H9 (cell line): ENCODE results near the gene SNAP25. TPM values are rescaled to one million over a fixed set of nuclear protein-coding genes. Genes with fewer than 3 reads are reported as not detected.

Experiments
- DNase-seq: peaks from one replicate; pipeline ENCODE4 v3.0.0-alpha.2; 2017
- H2AFZ ChIP-seq: one replicate; pipeline ENCODE4 v1.6.1; 2013; ENCODE audit warnings: mild to moderate bottlenecking, low read length, control low read depth, moderate library complexity
- H2AK5ac ChIP-seq: 2 replicates; pipeline ENCODE4 v1.6.1; 2013; ENCODE audit warnings: low read length, control low read depth, mixed read lengths; ENCODE audit not compliant: insufficient read length
- H2BK120ac ChIP-seq: one replicate; pipeline ENCODE4 v1.6.1; 2013; ENCODE audit warnings: low read depth, mild to moderate bottlenecking, low read length, control low read depth, inconsistent platforms; ENCODE audit not compliant: poor library complexity, severe bottlenecking
- H2BK12ac ChIP-seq: 2 replicates; pipeline ENCODE4 v1.6.1; 2013; ENCODE audit warnings: low read length, control low read depth, mixed read lengths, low read depth; ENCODE audit not compliant: insufficient read length
- H2BK15ac ChIP-seq: 2 replicates; pipeline ENCODE4 v1.6.1; 2013; ENCODE audit warnings: low read depth, low read length, control low read depth
- H2BK20ac ChIP-seq: one replicate; pipeline ENCODE4 v1.6.1; 2013; ENCODE audit warnings: low read depth, mild to moderate bottlenecking, low read length, control low read depth, inconsistent platforms; ENCODE audit not compliant: poor library complexity, severe bottlenecking
- H2BK5ac ChIP-seq: 2 replicates; pipeline ENCODE4 v1.6.1; 2013; ENCODE audit warnings: low read length, control low read depth, mixed read lengths; ENCODE audit not compliant: insufficient read length
- H3K14ac ChIP-seq: 2 replicates; pipeline ENCODE4 v1.6.1; 2013; ENCODE audit warnings: low read length, control low read depth; ENCODE audit not compliant: insufficient read depth
- H3K18ac ChIP-seq: 2 replicates; pipeline ENCODE4 v1.6.1; 2013; ENCODE audit warnings: low read depth, mild to moderate bottlenecking, mixed read lengths, low read length, control low read depth; ENCODE audit not compliant: insufficient read length
- H3K23ac ChIP-seq: 2 replicates; pipeline ENCODE4 v1.6.1; 2013; ENCODE audit warnings: low read length, control low read depth, mixed read lengths, low read depth; ENCODE audit not compliant: insufficient read length
- H3K23me2 ChIP-seq: 2 replicates; pipeline ENCODE4 v1.6.1; 2013; ENCODE audit warnings: low read depth, mild to moderate bottlenecking, mixed read lengths, low read length, control low read depth; ENCODE audit not compliant: insufficient read length, poor library complexity, severe bottlenecking
- H3K27ac ChIP-seq: 2 replicates; pipeline ENCODE4 v1.5.1; 2013; ENCODE audit warnings: low read length, control low read depth, mixed read lengths, low read depth; ENCODE audit not compliant: insufficient read length
- H3K27me3 ChIP-seq: 2 replicates; pipeline ENCODE4 v1.6.1; 2013; ENCODE audit warnings: low read length, control low read depth, inconsistent platforms; ENCODE audit not compliant: insufficient read depth
- H3K4ac ChIP-seq: 2 replicates; pipeline ENCODE4 v1.6.1; 2013; ENCODE audit warnings: low read depth, mild to moderate bottlenecking, control low read depth, inconsistent platforms, low read length, moderate library complexity
- H3K4me1 ChIP-seq: 2 replicates; pipeline ENCODE4 v1.6.1; 2013; ENCODE audit warnings: low read length, control low read depth, inconsistent platforms; ENCODE audit not compliant: insufficient read depth
- H3K4me2 ChIP-seq: 2 replicates; pipeline ENCODE4 v1.6.1; 2013; ENCODE audit warnings: low read length, control low read depth, mixed read lengths; ENCODE audit not compliant: insufficient read length, insufficient read depth
- H3K56ac ChIP-seq: 2 replicates; pipeline ENCODE4 v1.6.1; 2013; ENCODE audit warnings: low read depth, mild to moderate bottlenecking, mixed read lengths, low read length, control low read depth; ENCODE audit not compliant: insufficient read length
- H3K79me1 ChIP-seq: 2 replicates; pipeline ENCODE4 v1.6.1; 2013; ENCODE audit warnings: low read depth, mild to moderate bottlenecking, moderate library complexity, low read length, control low read depth, inconsistent platforms; ENCODE audit not compliant: insufficient read depth, poor library complexity, severe bottlenecking
- H3K79me2 ChIP-seq: 2 replicates; pipeline ENCODE4 v1.6.1; 2013; ENCODE audit warnings: low read length, control low read depth, inconsistent platforms; ENCODE audit not compliant: insufficient read depth
- H3K9ac ChIP-seq: 2 replicates; pipeline ENCODE4 v1.6.1; 2013; ENCODE audit warnings: low read length, control low read depth, mixed read lengths; ENCODE audit not compliant: insufficient read length; ENCODE audit errors: extremely low read depth
- H3K9me3 ChIP-seq: one replicate; pipeline ENCODE4 v1.6.1; 2013; ENCODE audit warnings: low read depth, low read length, inconsistent platforms; ENCODE audit not compliant: control insufficient read depth
- H3T11ph ChIP-seq: one replicate; pipeline ENCODE4 v1.6.1; 2013; ENCODE audit warnings: mild to moderate bottlenecking, low read length, control low read depth, inconsistent platforms
- H4K20me1 ChIP-seq: one replicate; pipeline ENCODE4 v1.6.1; 2013; ENCODE audit not compliant: control insufficient read depth, insufficient read length, insufficient read depth
- H4K5ac ChIP-seq: 2 replicates; pipeline ENCODE4 v1.6.1; 2013; ENCODE audit warnings: low read depth, mild to moderate bottlenecking, mixed read lengths, low read length, control low read depth; ENCODE audit not compliant: insufficient read length
- H4K8ac ChIP-seq: replicated peaks from 2 replicates; pipeline ENCODE4 v1.6.1; 2013; ENCODE audit warnings: low read length, control low read depth, mixed read lengths, low read depth; ENCODE audit not compliant: insufficient read length
- H4K91ac ChIP-seq: 2 replicates; pipeline ENCODE4 v1.6.1; 2013; ENCODE audit warnings: low read depth, mild to moderate bottlenecking, moderate library complexity, mixed read lengths, low read length, control low read depth; ENCODE audit not compliant: insufficient read length
- H3K27ac Mint-ChIP-seq, 3 experiments: 2 replicates in 2 of 3; 3 replicates in 1 of 3; pipeline ENCODE4 v1.8.0; 2020 to 2021; ENCODE audit warnings: mixed read lengths in 3 of 3, mild to moderate bottlenecking in 1 of 3, moderate library complexity in 1 of 3
- H3K27me3 Mint-ChIP-seq: 2 replicates; pipeline ENCODE4 v1.8.0; 2021; ENCODE audit warnings: low read depth, mild to moderate bottlenecking, moderate library complexity, mixed read lengths
- H3K36me3 Mint-ChIP-seq, 3 experiments: 2 replicates in 2 of 3; 3 replicates in 1 of 3; pipeline ENCODE4 v1.8.0; 2020 to 2021; ENCODE audit warnings: low read depth in 3 of 3, mixed read lengths in 3 of 3; ENCODE audit not compliant: insufficient read depth in 1 of 3
- H3K4me1 Mint-ChIP-seq, 2 experiments: 2 replicates each; pipeline ENCODE4 v1.8.0; 2020; ENCODE audit warnings: mixed read lengths in 2 of 2
- H3K4me3 Mint-ChIP-seq, 2 experiments: 2 replicates in 1 of 2; 3 replicates in 1 of 2; pipeline ENCODE4 v1.8.0; 2020 to 2021; ENCODE audit warnings: mild to moderate bottlenecking in 2 of 2, mixed read lengths in 2 of 2, moderate library complexity in 1 of 2
- H3K9me3 Mint-ChIP-seq, 2 experiments: 2 replicates in 1 of 2; 3 replicates in 1 of 2; pipeline ENCODE4 v1.8.0; 2020; ENCODE audit warnings: mild to moderate bottlenecking in 2 of 2, mixed read lengths in 2 of 2, moderate library complexity in 1 of 2
- WGBS: extraction: QIAGEN DNeasy Blood & Tissue Kit; methylation state at CpG from one replicate; pipeline ENCODE4 v1.1.7; 2013; ENCODE audit warnings: missing lambda C conversion rate, low lambda C conversion rate, mixed read lengths; ENCODE audit not compliant: insufficient read length; ENCODE audit errors: extremely low coverage; 5-methylcytosine and 5-hydroxymethylcytosine counted together
- total RNA-seq: library from RNA; stranded (reverse); gene quantifications from 2 replicates; pipeline ENCODE4 v1.2.1, GENCODE V29; 2021
- TF ChIP-seq, protein P1 (sequence below): fragments of 200-600 bp; sonication (generic); conservative IDR thresholded peaks from 3 replicates; pipeline ENCODE4 v1.8.0; 2021; ENCODE audit warnings: antibody characterized with exemption, mild to moderate bottlenecking

Gene SNAP25
- total RNA-seq, 1 experiment from 2014 or later: 0.13 TPM

DNA sequence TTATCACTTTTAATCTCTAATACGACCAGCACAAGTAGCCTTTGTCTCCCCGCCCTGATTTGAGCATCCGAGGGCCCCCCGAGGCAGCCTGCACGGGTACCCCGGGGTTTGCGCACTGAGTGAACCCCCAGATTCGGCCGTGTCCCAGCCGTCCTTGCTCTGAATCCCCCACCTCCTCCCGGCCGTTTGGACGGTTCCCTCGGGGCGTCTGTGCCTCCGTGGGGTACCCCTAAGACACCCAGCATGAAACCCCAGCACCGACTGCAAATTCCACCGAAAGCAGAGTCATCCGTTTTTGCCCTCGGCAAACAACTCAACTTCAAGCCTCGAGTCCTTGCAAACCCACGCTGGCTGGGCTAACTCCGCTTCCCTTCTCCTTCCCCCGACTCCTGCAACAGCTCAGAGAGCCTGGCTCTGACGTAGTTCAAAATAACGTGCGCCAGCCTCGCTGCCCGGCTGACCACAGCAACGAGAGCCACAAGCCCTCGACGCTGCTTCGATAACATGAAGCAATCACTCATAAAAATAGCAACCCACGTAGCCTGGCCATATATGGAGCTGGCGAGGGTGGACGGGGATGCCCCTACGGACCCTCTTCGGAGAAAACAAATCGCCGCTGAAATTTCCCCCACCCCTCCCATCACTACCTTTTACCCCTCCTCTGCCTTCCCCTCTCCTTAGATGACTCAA is 764 bp upstream of the SNAP25 start:
- H2BK20ac ChIP-seq: no peak overlapping the region
- peaks cover 3% of the 10 kb centered on the region for H4K20me1 ChIP-seq
- H3K27me3 Mint-ChIP-seq: peaks cover 65% of the 10 kb centered on the region
- no peaks in the 10 kb centered on the region for H3K79me1 ChIP-seq
- H3K27ac Mint-ChIP-seq: peak overlapping the region; percentile 36 to 73 (median 50); a peak in 4 of 7 replicates
- H3K4ac ChIP-seq: no peak overlapping the region
- no peaks in the 10 kb centered on the region; the same call in 1 of the 2 replicates for H3K27me3 ChIP-seq
- H3K4me1 ChIP-seq: 0 out of 2 replicates have a peak, but pooled peaks cover 2% of the 10 kb centered on the region
- H2BK120ac ChIP-seq: no peak overlapping the region
- peak; percentile 81 for DNase-seq
- no peak overlapping the region for H2BK5ac ChIP-seq
- peaks cover 14 to 20% of the 10 kb centered on the region in 2 experiments for H3K4me1 Mint-ChIP-seq
- peak overlapping the region; percentile 2 for H2AFZ ChIP-seq
- H3K36me3 Mint-ChIP-seq: no peaks in the 10 kb centered on the region
- H3K56ac ChIP-seq: no peak overlapping the region
- TF ChIP-seq, protein P1, sequence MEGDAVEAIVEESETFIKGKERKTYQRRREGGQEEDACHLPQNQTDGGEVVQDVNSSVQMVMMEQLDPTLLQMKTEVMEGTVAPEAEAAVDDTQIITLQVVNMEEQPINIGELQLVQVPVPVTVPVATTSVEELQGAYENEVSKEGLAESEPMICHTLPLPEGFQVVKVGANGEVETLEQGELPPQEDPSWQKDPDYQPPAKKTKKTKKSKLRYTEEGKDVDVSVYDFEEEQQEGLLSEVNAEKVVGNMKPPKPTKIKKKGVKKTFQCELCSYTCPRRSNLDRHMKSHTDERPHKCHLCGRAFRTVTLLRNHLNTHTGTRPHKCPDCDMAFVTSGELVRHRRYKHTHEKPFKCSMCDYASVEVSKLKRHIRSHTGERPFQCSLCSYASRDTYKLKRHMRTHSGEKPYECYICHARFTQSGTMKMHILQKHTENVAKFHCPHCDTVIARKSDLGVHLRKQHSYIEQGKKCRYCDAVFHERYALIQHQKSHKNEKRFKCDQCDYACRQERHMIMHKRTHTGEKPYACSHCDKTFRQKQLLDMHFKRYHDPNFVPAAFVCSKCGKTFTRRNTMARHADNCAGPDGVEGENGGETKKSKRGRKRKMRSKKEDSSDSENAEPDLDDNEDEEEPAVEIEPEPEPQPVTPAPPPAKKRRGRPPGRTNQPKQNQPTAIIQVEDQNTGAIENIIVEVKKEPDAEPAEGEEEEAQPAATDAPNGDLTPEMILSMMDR: no peak
- no peaks in the 10 kb centered on the region for H3K9me3 ChIP-seq
- H3T11ph ChIP-seq: no peak overlapping the region
- H3K18ac ChIP-seq: peak overlapping the region; percentile 31
- peak overlapping the region; percentile 77 to 95 for H3K4me3 Mint-ChIP-seq
- no peaks in the 10 kb centered on the region for H3K9me3 Mint-ChIP-seq
- WGBS: no CpG with 5 or more reads among the region's 40 CpGs
- H4K91ac ChIP-seq: no peak overlapping the region
- no peak overlapping the region for H2BK12ac ChIP-seq
- H3K23me2 ChIP-seq: peaks cover 13% of the 10 kb centered on the region
- no peak overlapping the region for H3K27ac ChIP-seq
- H3K4me2 ChIP-seq: peak overlapping the region; percentile 83
- no peak overlapping the region for H4K8ac ChIP-seq
- no peak overlapping the region for H2AK5ac ChIP-seq
- no peak overlapping the region for H2BK15ac ChIP-seq
- H3K23ac ChIP-seq: no peak overlapping the region
- no peak overlapping the region for H3K9ac ChIP-seq
- no peaks in the 10 kb centered on the region for H3K79me2 ChIP-seq
- H4K5ac ChIP-seq: no peak overlapping the region
- peak overlapping the region; percentile 50; the same call in 1 of the 2 replicates for H3K14ac ChIP-seq
